Panc1 (cell line): ENCODE results near the gene PACRGL. TPM values are rescaled to one million over a fixed set of nuclear protein-coding genes. Genes with fewer than 3 reads are reported as not detected.

Experiments used
- ATAC-seq: fragments of 200-7000 bp; cut with Tn5 transposase; 2 replicates; pipeline ENCODE4 v1.9.1; 2020; ENCODE audit warnings: mild to moderate bottlenecking, moderate library complexity
- BruUV-seq: library from RNA; stranded (reverse); fragments of 400-500 nt; replicated peaks from 2 replicates; lab custom pipeline; 2021; lab: Mats Ljungman, UMichigan
- CTCF ChIA-PET: fragments of 300-600 bp; sonication (Branson Sonifier 250); formaldehyde crosslinking; loops from one replicate; lab custom pipeline; 2022; ENCODE audit warnings: antibody characterized with exemption; lab: Charles Lee
- POLR2A ChIA-PET: fragments of 300-600 bp; sonication (Branson Sonifier 250); formaldehyde crosslinking; loops from one replicate; lab custom pipeline; 2022; ENCODE audit warnings: antibody characterized with exemption; lab: Charles Lee
- DNase-seq: peaks from one replicate; pipeline ENCODE4 v3.0.0-alpha.2; 2010; ENCODE audit warnings: low read depth, low spot score
- H3K27ac ChIP-seq: 2 replicates; pipeline ENCODE4 v1.5.1; 2011; ENCODE audit warnings: mild to moderate bottlenecking, low read length, inconsistent platforms
- H3K27me3 ChIP-seq: fragments of 200-500 bp; sonication (Bioruptor generic); 2 replicates; pipeline ENCODE4 v1.6.0; 2014; ENCODE audit warnings: low read length, inconsistent platforms; ENCODE audit not compliant: control insufficient read depth, insufficient read depth
- H3K36me3 ChIP-seq: fragments of 200-500 bp; sonication (Bioruptor generic); 2 replicates; pipeline ENCODE4 v1.5.1; 2014; ENCODE audit warnings: inconsistent platforms, mild to moderate bottlenecking, low read length, moderate library complexity; ENCODE audit not compliant: control insufficient read depth, insufficient read depth
- H3K4me1 ChIP-seq: 2 replicates; pipeline ENCODE4 v1.5.1; 2011; ENCODE audit warnings: inconsistent platforms, mild to moderate bottlenecking, low read length, moderate library complexity; ENCODE audit not compliant: control insufficient read depth, insufficient read depth
- H3K4me3 ChIP-seq, 2 experiments: 2 replicates each; pipeline ENCODE4 v1.5.1; 2011 to 2012; ENCODE audit warnings: low read depth in 2 of 2, low read length in 2 of 2, mild to moderate bottlenecking in 2 of 2, inconsistent platforms in 1 of 2, moderate library complexity in 1 of 2
- H3K9me3 ChIP-seq: fragments of 200-500 bp; sonication (Bioruptor generic); 2 replicates; pipeline ENCODE4 v1.5.1; 2014; ENCODE audit warnings: low read depth, mild to moderate bottlenecking, inconsistent platforms, low read length, moderate library complexity; ENCODE audit not compliant: control insufficient read depth, insufficient read depth
- POLR2AphosphoS5 ChIP-seq: IDR thresholded peaks from 2 replicates; pipeline ENCODE4 v1.6.1; 2012; ENCODE audit warnings: mild to moderate bottlenecking, low read depth, low read length, moderate library complexity
- SIN3A ChIP-seq: IDR thresholded peaks from 2 replicates; pipeline ENCODE4 v1.6.1; 2012; ENCODE audit warnings: low read depth, mild to moderate bottlenecking, low read length, moderate library complexity, borderline replicate concordance; ENCODE audit not compliant: insufficient read depth
- TCF7L2 ChIP-seq: IDR thresholded peaks from 2 replicates; pipeline ENCODE4 v1.6.1; 2011; ENCODE audit warnings: mild to moderate bottlenecking, low read depth, low read length, inconsistent platforms
- in situ Hi-C: cut with HindIII; loops from 2 replicates; pipeline ENCODE4 v1.10.0; 2016; ENCODE audit warnings: low sequenced_read_pairs, low pct_unique_long_range_greater_than_20kb
- intact Hi-C: fragments of 100-400 bp; cut with micrococcal nuclease; formaldehyde crosslinking; loops from one replicate; pipeline ENCODE4 v1.10.0; 2022; ENCODE audit not compliant: unreplicated experiment
- total RNA-seq: library from RNA; stranded (reverse); gene quantifications from one replicate; pipeline ENCODE4 v1.2.1, GENCODE V29; 2021; ENCODE audit not compliant: unreplicated experiment
- TF ChIP-seq, protein P1 (sequence below), 2 experiments: IDR thresholded peaks; 2 replicates each; pipeline ENCODE4 v1.6.1; 2011 to 2012; ENCODE audit warnings: low read depth in 2 of 2, control low read depth in 1 of 2, low read length in 1 of 2, mild to moderate bottlenecking in 1 of 2, moderate library complexity in 1 of 2; ENCODE audit not compliant: insufficient read depth in 1 of 2
- TF ChIP-seq, protein P2 (sequence below): fragments of 450-650 bp; IDR thresholded peaks from 2 replicates; pipeline ENCODE4 v1.5.1; 2017; ENCODE audit warnings: mild to moderate bottlenecking

PACRGL gene
- total RNA-seq, 1 experiment from 2014 or later = 10.4 TPM

DNA sequence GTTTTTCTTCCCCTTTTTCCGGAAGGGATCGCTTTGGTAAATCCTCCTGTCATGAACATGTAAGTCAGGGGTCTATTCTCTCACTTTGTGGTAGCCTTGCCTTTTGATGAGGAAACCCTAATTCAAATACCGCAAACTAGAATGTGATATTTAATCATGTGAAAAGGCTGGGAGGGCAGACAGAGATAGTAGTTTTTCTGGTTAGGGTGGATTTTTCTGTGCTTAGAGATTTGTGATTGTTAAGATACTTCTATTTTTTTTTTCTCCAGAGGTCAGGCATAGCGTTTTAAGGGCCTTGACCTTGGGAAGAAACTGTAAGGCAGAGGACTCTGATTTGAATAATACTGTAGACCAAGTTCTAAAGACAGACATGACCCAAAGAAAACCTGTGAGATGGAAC is 41.8 kb upstream of the PACRGL start:
- Histone ChIP-seq H3K36me3 (no peaks in the 10 kb centered on the region), H3K9me3 (no peaks in the 10 kb centered on the region), H3K27ac (no peak overlapping the region), H3K4me1 (no peaks in the 10 kb centered on the region), H3K4me3 (no peak overlapping the region), H3K27me3 (no peaks in the 10 kb centered on the region)
- POLR2A ChIA-PET = no interaction called here
- in situ Hi-C loops = no loop called here
- intact Hi-C loops = no loop called here
- TF ChIP-seq SIN3A (no peak), POLR2AphosphoS5 (no peak), TCF7L2 (no peak)
- TF ChIP-seq, protein P1, sequence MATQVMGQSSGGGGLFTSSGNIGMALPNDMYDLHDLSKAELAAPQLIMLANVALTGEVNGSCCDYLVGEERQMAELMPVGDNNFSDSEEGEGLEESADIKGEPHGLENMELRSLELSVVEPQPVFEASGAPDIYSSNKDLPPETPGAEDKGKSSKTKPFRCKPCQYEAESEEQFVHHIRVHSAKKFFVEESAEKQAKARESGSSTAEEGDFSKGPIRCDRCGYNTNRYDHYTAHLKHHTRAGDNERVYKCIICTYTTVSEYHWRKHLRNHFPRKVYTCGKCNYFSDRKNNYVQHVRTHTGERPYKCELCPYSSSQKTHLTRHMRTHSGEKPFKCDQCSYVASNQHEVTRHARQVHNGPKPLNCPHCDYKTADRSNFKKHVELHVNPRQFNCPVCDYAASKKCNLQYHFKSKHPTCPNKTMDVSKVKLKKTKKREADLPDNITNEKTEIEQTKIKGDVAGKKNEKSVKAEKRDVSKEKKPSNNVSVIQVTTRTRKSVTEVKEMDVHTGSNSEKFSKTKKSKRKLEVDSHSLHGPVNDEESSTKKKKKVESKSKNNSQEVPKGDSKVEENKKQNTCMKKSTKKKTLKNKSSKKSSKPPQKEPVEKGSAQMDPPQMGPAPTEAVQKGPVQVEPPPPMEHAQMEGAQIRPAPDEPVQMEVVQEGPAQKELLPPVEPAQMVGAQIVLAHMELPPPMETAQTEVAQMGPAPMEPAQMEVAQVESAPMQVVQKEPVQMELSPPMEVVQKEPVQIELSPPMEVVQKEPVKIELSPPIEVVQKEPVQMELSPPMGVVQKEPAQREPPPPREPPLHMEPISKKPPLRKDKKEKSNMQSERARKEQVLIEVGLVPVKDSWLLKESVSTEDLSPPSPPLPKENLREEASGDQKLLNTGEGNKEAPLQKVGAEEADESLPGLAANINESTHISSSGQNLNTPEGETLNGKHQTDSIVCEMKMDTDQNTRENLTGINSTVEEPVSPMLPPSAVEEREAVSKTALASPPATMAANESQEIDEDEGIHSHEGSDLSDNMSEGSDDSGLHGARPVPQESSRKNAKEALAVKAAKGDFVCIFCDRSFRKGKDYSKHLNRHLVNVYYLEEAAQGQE (IDR thresholded peaks at IDR 0.05; ENCODE audit: insufficient read depth in 1 of 2, low read depth in 2 of 2, low read length in 1 of 2) = no peak
- TF ChIP-seq, protein P2, sequence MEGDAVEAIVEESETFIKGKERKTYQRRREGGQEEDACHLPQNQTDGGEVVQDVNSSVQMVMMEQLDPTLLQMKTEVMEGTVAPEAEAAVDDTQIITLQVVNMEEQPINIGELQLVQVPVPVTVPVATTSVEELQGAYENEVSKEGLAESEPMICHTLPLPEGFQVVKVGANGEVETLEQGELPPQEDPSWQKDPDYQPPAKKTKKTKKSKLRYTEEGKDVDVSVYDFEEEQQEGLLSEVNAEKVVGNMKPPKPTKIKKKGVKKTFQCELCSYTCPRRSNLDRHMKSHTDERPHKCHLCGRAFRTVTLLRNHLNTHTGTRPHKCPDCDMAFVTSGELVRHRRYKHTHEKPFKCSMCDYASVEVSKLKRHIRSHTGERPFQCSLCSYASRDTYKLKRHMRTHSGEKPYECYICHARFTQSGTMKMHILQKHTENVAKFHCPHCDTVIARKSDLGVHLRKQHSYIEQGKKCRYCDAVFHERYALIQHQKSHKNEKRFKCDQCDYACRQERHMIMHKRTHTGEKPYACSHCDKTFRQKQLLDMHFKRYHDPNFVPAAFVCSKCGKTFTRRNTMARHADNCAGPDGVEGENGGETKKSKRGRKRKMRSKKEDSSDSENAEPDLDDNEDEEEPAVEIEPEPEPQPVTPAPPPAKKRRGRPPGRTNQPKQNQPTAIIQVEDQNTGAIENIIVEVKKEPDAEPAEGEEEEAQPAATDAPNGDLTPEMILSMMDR = no peak
- BruUV-seq = no TSS peak
- CTCF ChIA-PET = no interaction called here
- DNase-seq (no peak), ATAC-seq (no peak)

GRCh38 chr4:20662851-20663250 is 37.4 kb upstream of the PACRGL start:
- Histone ChIP-seq H3K9me3 (no peaks in the 10 kb centered on the region), H3K4me1 (no peaks in the 10 kb centered on the region), H3K4me3 (no peak overlapping the region), H3K27ac (no peak overlapping the region), H3K27me3 (no peaks in the 10 kb centered on the region), H3K36me3 (no peaks in the 10 kb centered on the region)
- ChIA-PET CTCF (no interaction called here), POLR2A (no interaction called here)
- in situ Hi-C loops = no loop called here
- DNase-seq = no peak
- TF ChIP-seq SIN3A (no peak), TCF7L2 (no peak), POLR2AphosphoS5 (no peak)
- TF ChIP-seq, protein P1 (IDR thresholded peaks at IDR 0.05; ENCODE audit: insufficient read depth in 1 of 2, low read depth in 2 of 2, low read length in 1 of 2) = no peak
- TF ChIP-seq, protein P2 = no peak
- BruUV-seq = no TSS peak
- intact Hi-C loops = no loop called here
- no peak for ATAC-seq
